ENCODE measurements around the gene TAS1R2.

Gene TAS1R2

DNA sequence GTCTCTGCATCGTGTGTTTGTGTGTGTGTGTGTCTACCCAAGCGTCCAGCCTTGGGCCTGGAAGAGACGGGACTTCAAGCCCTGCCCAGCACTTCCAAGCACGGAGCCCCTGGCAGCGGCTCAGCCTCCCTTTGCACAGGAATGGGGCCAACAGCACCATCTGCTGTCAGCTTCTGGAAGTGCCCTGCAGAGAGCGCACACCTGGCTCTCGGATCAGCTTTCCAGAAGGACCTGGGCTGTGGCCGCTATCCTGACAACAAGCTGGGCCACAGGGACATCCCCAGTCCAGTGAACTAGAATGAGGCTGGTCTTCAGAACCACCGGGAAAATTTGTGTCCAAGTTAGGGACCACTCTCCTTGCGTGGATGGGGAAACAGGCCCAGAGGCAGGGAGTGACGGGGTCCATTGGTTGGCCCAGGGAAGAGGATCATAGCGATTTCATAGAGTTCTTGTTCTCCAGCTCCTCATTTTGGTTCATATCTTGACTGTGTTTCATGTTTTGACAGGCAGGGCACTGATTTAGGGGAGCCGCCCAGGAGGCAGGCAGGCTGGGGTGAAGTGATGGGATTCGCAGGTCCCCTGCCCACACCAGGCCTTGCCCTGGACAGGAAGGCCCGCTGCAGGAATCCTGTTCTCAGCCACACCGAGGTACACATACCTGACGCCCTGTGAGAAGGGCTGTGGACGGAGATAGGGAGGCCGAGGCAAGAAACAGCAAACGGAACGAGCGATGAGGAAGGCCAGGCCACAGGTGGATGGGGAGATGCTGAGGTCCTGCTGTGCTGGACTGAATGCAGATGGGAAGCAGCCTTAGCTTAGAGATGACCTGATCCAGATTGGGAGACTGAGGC lies 38.4 kb downstream of the TAS1R2 start:
- no peak for TF ChIP-seq JUND (IDR thresholded peaks at IDR 0.05; ENCODE audit: low read depth)
- peak; percentile 68 to 76 for DNase-seq (ENCODE audit: low read depth in 1 of 2, low spot score in 1 of 2)
- in situ Hi-C loops (cut with HindIII; ENCODE audit: low pct_unique_long_range_greater_than_20kb, low sequenced_read_pairs): no loop called here

DNA sequence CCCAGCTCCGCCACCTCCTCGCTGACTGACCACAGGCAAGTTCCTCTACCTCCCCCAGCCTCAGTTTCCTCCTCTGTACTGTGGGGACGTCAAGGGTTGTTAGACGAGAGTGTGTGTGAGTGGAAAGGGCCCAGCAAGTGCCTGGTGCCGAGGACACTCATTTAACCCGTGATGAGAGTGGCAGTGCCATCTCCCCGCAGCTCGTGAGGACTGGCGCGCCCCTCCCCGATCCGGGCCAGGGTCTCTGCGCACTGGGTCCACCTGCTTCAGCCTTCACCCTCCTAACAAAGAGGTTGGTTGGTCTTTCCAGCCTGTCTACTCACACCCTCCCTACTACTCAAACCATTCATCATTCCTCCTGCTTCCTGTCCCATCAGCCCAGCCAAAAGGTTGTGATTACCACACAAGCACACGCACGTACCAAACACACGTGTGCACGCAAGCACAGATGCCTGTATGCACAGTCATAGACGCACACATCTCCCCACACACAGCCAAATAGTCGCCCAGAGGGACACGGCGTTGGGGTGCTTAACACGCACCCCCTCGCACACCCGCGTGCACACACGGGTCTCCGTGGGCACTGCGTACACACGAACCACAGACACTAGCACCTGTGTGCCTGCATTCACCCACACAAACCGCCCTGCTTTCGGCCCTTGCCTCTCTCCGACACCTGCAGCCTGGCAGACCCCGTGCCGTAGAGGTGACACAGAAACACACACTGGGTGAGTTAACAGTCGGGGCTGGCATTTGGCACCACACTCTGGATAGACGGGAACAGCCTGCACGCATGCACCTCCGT lies 39.3 kb downstream of the TAS1R2 start:
- no peak for DNase-seq (ENCODE audit: low read depth in 1 of 2, low spot score in 1 of 2)
- in situ Hi-C loops (cut with HindIII; ENCODE audit: low pct_unique_long_range_greater_than_20kb, low sequenced_read_pairs): no loop called here

DNA sequence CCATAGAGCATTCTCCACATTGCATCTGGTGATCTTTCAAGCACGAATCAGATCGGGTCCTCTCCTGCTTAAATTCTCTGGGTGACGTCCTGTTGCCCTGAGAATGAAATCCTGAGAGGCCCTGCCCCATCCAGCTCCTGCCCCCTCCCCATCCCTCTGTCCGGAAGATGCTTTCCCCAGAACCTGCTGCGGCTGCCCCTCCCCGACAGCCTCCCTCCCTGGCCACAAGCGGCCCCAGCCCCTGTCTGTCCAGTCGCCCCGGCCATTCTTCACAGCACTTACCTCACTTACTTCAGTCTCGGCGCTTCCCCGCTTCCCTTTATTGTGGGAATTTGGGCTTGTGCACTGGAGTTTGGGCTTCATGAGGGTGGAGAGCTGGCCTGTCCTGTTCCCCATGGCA lies 40.3 kb downstream of the TAS1R2 start:
- in situ Hi-C loops (cut with HindIII; ENCODE audit: low pct_unique_long_range_greater_than_20kb, low sequenced_read_pairs): no loop called here
- TF ChIP-seq JUND (IDR thresholded peaks at IDR 0.05; ENCODE audit: low read depth): no peak
- DNase-seq (ENCODE audit: low read depth in 1 of 2, low spot score in 1 of 2): no peak

More for the DNA sequence above, 39.3 kb downstream of the TAS1R2 start:
- no peak for TF ChIP-seq JUND (IDR thresholded peaks at IDR 0.05; ENCODE audit: low read depth)

DNA sequence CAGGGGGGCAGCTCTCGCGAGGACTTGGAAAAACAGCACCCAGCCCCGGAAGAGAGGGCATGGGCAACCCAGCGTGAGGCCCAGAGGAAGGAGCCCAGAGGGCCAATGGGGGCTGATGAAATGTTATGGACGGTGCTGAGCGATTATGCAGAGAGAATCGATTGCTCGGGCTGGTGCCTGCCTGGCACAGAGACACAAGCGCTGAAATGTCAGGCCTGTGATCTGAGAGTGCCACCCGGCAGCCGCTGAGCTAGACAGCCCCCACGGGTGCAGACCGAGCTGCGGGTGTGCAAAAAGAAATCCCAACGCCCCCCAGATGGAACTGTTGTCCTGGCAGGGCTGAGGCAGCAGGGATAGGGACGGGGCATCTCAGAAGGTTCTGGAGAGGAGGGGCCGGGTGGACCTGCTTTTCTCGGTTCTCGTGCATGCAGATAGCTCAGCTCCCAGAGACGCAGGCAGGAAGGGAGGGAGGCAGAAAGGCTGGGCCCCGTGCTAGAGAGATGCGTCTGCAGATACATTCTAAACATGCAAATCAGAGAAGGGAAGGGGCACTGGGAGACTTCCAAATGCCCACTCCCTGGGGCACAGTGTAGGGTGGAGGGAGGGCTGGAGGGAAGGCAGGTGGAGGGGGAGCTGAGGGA lies 41.5 kb downstream of the TAS1R2 start:
- in situ Hi-C loops (cut with HindIII; ENCODE audit: low pct_unique_long_range_greater_than_20kb, low sequenced_read_pairs): no loop called here
- TF ChIP-seq JUND (IDR thresholded peaks at IDR 0.05; ENCODE audit: low read depth): no peak
- no peak for DNase-seq (ENCODE audit: low read depth in 1 of 2, low spot score in 1 of 2)

DNA sequence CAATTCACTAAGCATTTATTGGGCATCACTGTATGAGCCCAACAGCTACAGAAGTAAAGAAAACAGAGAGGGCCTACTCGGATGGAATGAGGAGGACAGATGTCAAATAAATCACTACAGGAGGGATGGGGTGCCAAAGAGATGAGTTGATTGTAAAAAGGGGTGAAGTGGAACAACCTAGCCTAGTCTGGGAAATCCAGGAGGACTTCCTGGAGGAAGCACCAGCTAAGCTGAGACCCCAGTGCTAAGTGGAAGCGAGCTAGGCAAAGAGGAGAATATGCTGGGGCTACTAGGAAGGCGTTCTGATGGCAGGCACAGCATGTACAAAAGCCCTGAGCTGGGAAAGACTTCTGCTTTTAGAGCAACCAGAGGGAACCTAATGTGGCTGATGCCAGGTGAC lies 42.1 kb downstream of the TAS1R2 start:
- no peak for TF ChIP-seq JUND (IDR thresholded peaks at IDR 0.05; ENCODE audit: low read depth)
- in situ Hi-C loops (cut with HindIII; ENCODE audit: low pct_unique_long_range_greater_than_20kb, low sequenced_read_pairs): no loop called here
- DNase-seq (ENCODE audit: low read depth in 1 of 2, low spot score in 1 of 2): no peak

DNA sequence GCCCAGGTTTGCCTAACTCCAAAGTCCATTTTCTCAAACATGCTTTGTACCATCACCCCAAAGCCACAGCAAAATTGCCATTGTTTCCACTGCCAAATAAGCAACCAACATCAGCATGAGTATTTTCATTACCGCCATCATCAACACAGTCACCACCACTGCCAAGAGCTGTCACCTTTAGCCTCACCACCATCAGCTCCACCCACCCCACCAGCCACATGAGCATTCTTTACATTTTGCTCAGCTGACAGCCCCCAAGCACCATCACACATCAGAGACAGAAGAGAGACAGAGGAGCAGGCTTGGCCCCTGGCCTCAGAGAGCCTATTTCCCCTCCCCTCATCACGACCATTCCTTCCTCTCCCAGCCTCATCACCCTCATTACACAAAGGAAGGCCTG lies 42.7 kb downstream of the TAS1R2 start:
- no peak for DNase-seq (ENCODE audit: low read depth in 1 of 2, low spot score in 1 of 2)
- no peak for TF ChIP-seq JUND (IDR thresholded peaks at IDR 0.05; ENCODE audit: low read depth)
- in situ Hi-C loops (cut with HindIII; ENCODE audit: low pct_unique_long_range_greater_than_20kb, low sequenced_read_pairs): no loop called here

DNA sequence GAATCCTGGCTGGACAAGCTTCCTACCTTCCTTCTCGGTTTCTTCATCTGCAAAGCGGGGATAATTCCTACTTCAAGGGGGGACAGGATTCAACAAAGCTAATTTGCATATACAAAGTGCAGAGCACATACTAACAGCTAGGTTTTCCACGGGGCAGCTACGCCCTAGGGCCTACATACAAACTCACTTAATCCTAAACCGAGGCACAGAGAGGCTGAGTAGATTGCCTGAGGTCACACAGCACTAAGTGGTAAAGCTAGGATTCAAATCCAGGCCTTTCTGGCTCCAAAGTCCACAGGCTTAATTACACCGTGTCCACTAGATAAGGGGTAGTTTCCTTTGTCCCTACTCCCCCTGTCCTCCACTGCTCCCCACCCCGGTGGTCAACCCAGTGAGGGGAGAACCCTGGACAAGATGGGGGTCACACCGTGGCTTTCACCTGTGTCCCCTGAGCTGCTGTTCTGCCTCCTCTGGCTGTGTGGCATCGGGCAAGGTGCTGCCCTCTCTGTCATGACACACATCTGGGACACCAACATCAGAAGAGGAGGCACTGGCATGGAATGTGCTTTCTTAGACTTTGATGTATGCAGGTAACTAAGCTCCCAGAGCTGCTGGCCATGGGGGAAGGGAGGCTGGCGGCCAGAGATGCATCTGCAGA lies 44.5 kb downstream of the TAS1R2 start:
- DNase-seq (ENCODE audit: low read depth in 1 of 2, low spot score in 1 of 2): no peak
- in situ Hi-C loops (cut with HindIII; ENCODE audit: low pct_unique_long_range_greater_than_20kb, low sequenced_read_pairs): no loop called here
- no peak for TF ChIP-seq JUND (IDR thresholded peaks at IDR 0.05; ENCODE audit: low read depth)

DNA sequence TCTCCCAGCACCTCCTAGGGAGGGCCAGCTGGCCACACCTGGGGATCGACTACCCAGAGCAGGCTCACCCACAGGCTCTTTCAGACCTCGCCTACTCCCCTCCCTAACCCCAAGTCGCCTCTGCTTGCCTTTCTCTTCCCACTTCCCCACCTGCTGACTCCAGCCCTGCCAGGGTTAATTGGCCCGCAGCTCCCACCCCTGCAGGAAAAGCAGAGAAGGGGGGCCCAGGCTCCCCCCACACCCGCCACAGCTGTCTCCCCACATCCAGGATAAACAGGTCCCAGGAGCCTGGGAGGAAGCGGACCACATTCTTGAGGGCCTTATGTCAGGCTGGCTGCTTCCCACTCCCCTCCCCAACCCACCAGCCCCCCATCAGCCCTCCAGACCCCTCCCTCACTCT lies 45.0 kb downstream of the TAS1R2 start:
- in situ Hi-C loops (cut with HindIII; ENCODE audit: low pct_unique_long_range_greater_than_20kb, low sequenced_read_pairs): no loop called here
- no peak for DNase-seq (ENCODE audit: low read depth in 1 of 2, low spot score in 1 of 2)
- TF ChIP-seq JUND (IDR thresholded peaks at IDR 0.05; ENCODE audit: low read depth): no peak

DNA sequence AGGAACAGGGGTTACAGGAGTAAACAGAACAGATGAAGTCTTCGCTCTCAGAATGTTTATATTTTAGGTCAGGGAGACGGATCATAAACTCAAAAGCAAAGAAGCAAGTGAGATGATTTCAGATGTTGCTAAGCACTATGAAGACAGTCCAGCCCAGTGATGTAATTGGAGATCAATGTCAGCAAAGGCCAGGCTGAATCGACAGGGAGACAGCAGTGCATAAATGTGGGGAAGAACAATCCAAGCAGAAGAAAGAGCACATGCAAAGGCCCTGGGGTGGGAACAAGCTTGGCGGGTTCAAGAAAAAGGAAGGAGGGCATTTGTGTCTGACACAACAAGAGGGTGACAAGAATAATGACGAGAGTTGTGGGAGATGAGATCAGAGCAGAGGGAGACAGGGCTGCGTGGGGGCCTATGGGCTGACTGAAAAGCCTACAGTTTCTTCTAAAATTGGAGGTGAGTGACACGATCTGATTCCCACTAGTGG lies 47.0 kb downstream of the TAS1R2 start:
- no peak for TF ChIP-seq JUND (IDR thresholded peaks at IDR 0.05; ENCODE audit: low read depth)
- in situ Hi-C loops (cut with HindIII; ENCODE audit: low pct_unique_long_range_greater_than_20kb, low sequenced_read_pairs): no loop called here
- no peak for DNase-seq (ENCODE audit: low read depth in 1 of 2, low spot score in 1 of 2)

DNA sequence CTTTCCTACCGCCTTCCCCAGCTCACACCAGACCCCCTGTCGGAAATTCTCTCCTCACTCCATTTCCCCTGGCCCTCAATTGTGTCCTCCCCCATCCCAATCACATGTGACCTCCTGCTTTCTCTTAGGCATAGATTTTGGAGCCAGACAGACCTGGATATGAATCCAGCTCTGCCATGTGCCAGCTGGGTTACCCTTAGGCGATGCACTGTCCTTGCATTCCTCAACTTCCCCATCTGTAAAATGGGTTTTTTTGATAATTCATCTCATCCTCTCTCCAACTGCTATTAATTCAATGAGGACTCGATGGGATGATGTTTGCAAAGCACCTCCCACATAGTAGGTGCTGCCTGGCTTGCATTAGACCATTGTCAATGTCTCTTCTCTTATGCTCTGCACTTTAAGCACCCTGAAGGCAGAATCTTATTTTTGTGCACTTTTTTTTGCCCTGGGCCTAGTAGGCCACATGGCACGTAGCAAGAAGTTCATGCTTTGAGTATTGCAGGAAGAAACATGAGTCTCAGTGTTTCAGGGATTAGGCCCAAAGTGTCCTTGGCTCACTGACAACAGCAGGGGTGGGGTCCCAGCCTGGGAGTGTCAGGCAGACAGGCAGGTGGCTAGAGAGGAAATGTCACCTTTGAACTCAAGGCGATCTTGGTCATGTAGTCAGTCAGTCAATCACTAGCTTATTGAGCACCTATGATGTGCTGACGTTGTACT lies 47.6 kb downstream of the TAS1R2 start:
- in situ Hi-C loops (cut with HindIII; ENCODE audit: low pct_unique_long_range_greater_than_20kb, low sequenced_read_pairs): no loop called here
- DNase-seq (ENCODE audit: low read depth in 1 of 2, low spot score in 1 of 2): no peak
- TF ChIP-seq JUND (IDR thresholded peaks at IDR 0.05; ENCODE audit: low read depth): no peak

DNA sequence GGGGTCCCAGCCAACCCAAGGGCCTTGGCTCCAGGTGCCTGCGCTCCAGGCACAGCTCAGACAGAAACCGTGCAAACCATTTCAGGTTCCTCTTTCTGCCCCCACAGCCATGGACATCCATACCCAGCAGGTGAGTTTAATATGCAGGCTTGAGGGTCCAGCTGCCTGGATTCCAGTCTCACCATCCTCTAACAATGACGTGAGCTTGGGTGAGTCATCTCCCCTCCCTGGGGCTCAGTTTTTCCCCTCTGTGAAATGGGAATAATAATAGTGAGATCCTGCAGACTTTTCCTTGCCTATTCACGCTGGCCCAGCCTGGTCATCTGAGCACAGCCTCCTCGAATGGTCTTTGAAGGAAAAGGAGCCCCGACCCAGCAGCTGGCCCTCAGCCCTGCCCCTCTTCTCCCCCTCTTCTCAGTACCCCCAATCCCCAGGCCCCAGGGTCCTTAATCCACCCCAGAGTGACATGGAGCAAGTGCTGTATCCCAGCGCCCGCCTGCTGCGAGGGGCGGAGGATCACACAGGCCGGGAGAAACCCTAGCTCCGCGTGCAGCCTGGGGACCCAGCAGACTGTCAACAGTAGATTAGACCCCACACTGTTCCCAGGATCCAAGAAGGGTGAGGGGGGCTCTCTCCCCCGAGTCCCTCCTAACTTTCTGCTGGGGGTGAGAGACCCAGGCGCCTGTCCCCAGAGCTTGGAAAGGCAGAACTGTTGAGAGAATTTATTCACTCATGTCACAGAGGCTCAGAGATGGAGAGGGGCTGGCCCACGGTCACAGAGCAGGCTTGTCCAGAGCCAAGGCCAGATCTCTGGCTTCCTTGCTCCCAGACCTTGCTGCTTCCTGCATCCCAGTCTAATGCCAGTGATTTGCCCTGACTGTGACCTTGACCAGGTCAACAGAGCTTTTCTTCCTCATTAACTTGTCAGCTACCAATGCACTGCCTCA lies 49.2 kb downstream of the TAS1R2 start:
- no peak for DNase-seq (ENCODE audit: low read depth in 1 of 2, low spot score in 1 of 2)
- TF ChIP-seq JUND (IDR thresholded peaks at IDR 0.05; ENCODE audit: low read depth): no peak
- in situ Hi-C loops (cut with HindIII; ENCODE audit: low pct_unique_long_range_greater_than_20kb, low sequenced_read_pairs): no loop called here
